Measurements from ENCODE around the gene RTN4RL2. TPM values are rescaled to one million over a fixed set of nuclear protein-coding genes. Genes with fewer than 3 reads are reported as not detected.

RTN4RL2 gene
- polyA plus RNA-seq, 10 donors, result 17.2 to 35.0 (median 25.7) TPM

- DNase-seq, result no peak
Observed at GRCh38 chr11:57521116-57521515, 60.8 kb downstream of the RTN4RL2 start.

- DNase-seq, result no peak
Observed at GRCh38 chr11:57523419-57523818, 63.1 kb downstream of the RTN4RL2 start.

Other genes with a start within 250 kb of the RTN4RL2 start
- gene APLNR, start 223.3 kb upstream of the RTN4RL2 start, polyA plus RNA-seq (ENCODE audit: insufficient read length in 10 of 10), result 100 to 1,000 TPM in 2 of 10 donors, 10 to 100 TPM in 8; 66.8 to 129 (median 87.1) TPM
- gene TNKS1BP1, start 135.6 kb upstream of the RTN4RL2 start, polyA plus RNA-seq (ENCODE audit: insufficient read length in 10 of 10), result 100 to 1,000 TPM in 8 of 10 donors, 10 to 100 TPM in 2; 93.5 to 122 (median 110) TPM
- gene SSRP1, start 124.6 kb upstream of the RTN4RL2 start, polyA plus RNA-seq (ENCODE audit: insufficient read length in 10 of 10), result 100 to 1,000 TPM in 5 of 10 donors, 10 to 100 TPM in 5; 82.0 to 138 (median 101) TPM
- 1 to 10 TPM; 1.9 to 7.0 (median 4.1) TPM for gene P2RX3, start 122.2 kb upstream of the RTN4RL2 start, polyA plus RNA-seq (ENCODE audit: insufficient read length in 10 of 10)
- 1 to 10 TPM in 1 of 10 donors, under 1 TPM in 3, not detected in 6; 0.33 to 1.3 (median 0.48) TPM for gene PRG3, start 79.4 kb upstream of the RTN4RL2 start, polyA plus RNA-seq (ENCODE audit: insufficient read length in 10 of 10)
- 1 to 10 TPM in 3 of 10 donors, under 1 TPM in 6, not detected in 1; 0.12 to 4.8 (median 0.79) TPM for gene PRG2, start 69.9 kb upstream of the RTN4RL2 start, polyA plus RNA-seq (ENCODE audit: insufficient read length in 10 of 10)
- 10 to 100 TPM; 25.9 to 43.0 (median 31.8) TPM for gene SLC43A3, start 33.4 kb upstream of the RTN4RL2 start, polyA plus RNA-seq (ENCODE audit: insufficient read length in 10 of 10)
- 10 to 100 TPM in 6 of 10 donors, 1 to 10 TPM in 4; 7.8 to 14.9 (median 10.2) TPM for gene SLC43A1, start 55.2 kb downstream of the RTN4RL2 start, polyA plus RNA-seq (ENCODE audit: insufficient read length in 10 of 10)
- gene TIMM10, start 70.2 kb downstream of the RTN4RL2 start, polyA plus RNA-seq (ENCODE audit: insufficient read length in 10 of 10), result 10 to 100 TPM; 28.8 to 57.7 (median 36.6) TPM
- 100 to 1,000 TPM in 9 of 10 donors, 10 to 100 TPM in 1; 78.8 to 282 (median 173) TPM for gene SMTNL1, start 77.1 kb downstream of the RTN4RL2 start, polyA plus RNA-seq (ENCODE audit: insufficient read length in 10 of 10)
- gene UBE2L6, start 107.1 kb downstream of the RTN4RL2 start, polyA plus RNA-seq (ENCODE audit: insufficient read length in 10 of 10), result 10 to 100 TPM; 16.5 to 27.4 (median 24.2) TPM
- 100 to 1,000 TPM in 5 of 10 donors, 10 to 100 TPM in 5; 79.3 to 123 (median 102) TPM for gene SERPING1, start 137.2 kb downstream of the RTN4RL2 start, polyA plus RNA-seq (ENCODE audit: insufficient read length in 10 of 10)
- 1 to 10 TPM; 1.1 to 3.4 (median 1.6) TPM for gene YPEL4, start 189.4 kb downstream of the RTN4RL2 start, polyA plus RNA-seq (ENCODE audit: insufficient read length in 10 of 10)
- 10 to 100 TPM in 1 of 10 donors, 1 to 10 TPM in 9; 7.0 to 12.2 (median 8.9) TPM for gene CLP1, start 197.2 kb downstream of the RTN4RL2 start, polyA plus RNA-seq (ENCODE audit: insufficient read length in 10 of 10)
- gene ZDHHC5, start 207.6 kb downstream of the RTN4RL2 start, polyA plus RNA-seq (ENCODE audit: insufficient read length in 10 of 10), result 10 to 100 TPM; 27.2 to 36.7 (median 30.5) TPM

All from muscle of back (tissue), 11 donors.